PC-9 (cell line): ENCODE results near the gene CRABP2. TPM values are rescaled to one million over a fixed set of nuclear protein-coding genes. Genes with fewer than 3 reads are reported as not detected.
A peak's percentile ranks its signal among the peaks of the same experiment; 100 is the strongest.

Source experiments
- BruUV-seq: library from RNA; stranded (reverse); fragments of 400-500 nt; replicated peaks from 2 replicates; lab custom pipeline; 2021; lab: Mats Ljungman, UMichigan
- CTCF ChIA-PET: fragments of 300-600 bp; sonication (Branson Sonifier 250); formaldehyde crosslinking; loops from one replicate; lab custom pipeline; 2022; ENCODE audit warnings: antibody characterized with exemption; lab: Charles Lee
- POLR2A ChIA-PET: fragments of 300-600 bp; sonication (Branson Sonifier 250); formaldehyde crosslinking; loops from one replicate; lab custom pipeline; 2022; ENCODE audit warnings: antibody characterized with exemption; ENCODE audit not compliant: unreplicated experiment; lab: Charles Lee
- DNase-seq, 2 experiments: peaks; one replicate each; pipeline versions ENCODE4 v3.0.0 to v3.0.0-alpha.2; 2015 to 2022; ENCODE audit warnings: mixed read lengths in 1 of 2
- H2AFZ ChIP-seq: fragments of 200-600 bp; sonication (generic); 2 replicates; pipeline ENCODE4 v1.8.1; 2017; ENCODE audit warnings: antibody characterized with exemption
- H3F3A ChIP-seq: fragments of 200-600 bp; sonication (generic); 2 replicates; pipeline ENCODE4 v1.8.1; 2017; ENCODE audit warnings: antibody characterized with exemption, mild to moderate bottlenecking, low read depth; ENCODE audit not compliant: insufficient read depth
- H3K27ac ChIP-seq: fragments of 200-600 bp; sonication (generic); 2 replicates; pipeline ENCODE4 v1.6.1; 2016; ENCODE audit warnings: mixed run types
- H3K27me3 ChIP-seq: fragments of 200-600 bp; sonication (generic); 2 replicates; pipeline ENCODE4 v1.6.1; 2016; ENCODE audit warnings: low read depth, mixed run types; ENCODE audit not compliant: insufficient read depth
- H3K36me3 ChIP-seq: fragments of 200-600 bp; sonication (generic); 2 replicates; pipeline ENCODE4 v1.6.1; 2016; ENCODE audit warnings: low read depth, mixed run types
- H3K4me1 ChIP-seq: fragments of 200-600 bp; sonication (generic); replicated peaks from 2 replicates; pipeline ENCODE4 v1.6.1; 2016; ENCODE audit warnings: mixed run types; ENCODE audit not compliant: insufficient read depth
- H3K4me2 ChIP-seq: fragments of 200-600 bp; sonication (generic); 2 replicates; pipeline ENCODE4 v1.6.1; 2017; ENCODE audit warnings: mixed run types
- H3K4me3 ChIP-seq: fragments of 200-600 bp; sonication (generic); 2 replicates; pipeline ENCODE4 v1.6.1; 2016; ENCODE audit warnings: mixed run types
- H3K79me2 ChIP-seq: fragments of 200-600 bp; sonication (generic); 2 replicates; pipeline ENCODE4 v1.6.1; 2017; ENCODE audit warnings: low read depth, mixed run types
- H3K9me2 ChIP-seq: fragments of 200-600 bp; sonication (generic); 2 replicates; pipeline ENCODE4 v1.8.1; 2017; ENCODE audit warnings: mild to moderate bottlenecking; ENCODE audit not compliant: insufficient read depth
- H3K9me3 ChIP-seq: fragments of 200-600 bp; sonication (generic); 2 replicates; pipeline ENCODE4 v1.8.1; 2016; ENCODE audit warnings: low read depth; ENCODE audit not compliant: insufficient read depth
- H4K20me1 ChIP-seq: fragments of 200-600 bp; sonication (generic); 2 replicates; pipeline ENCODE4 v1.8.1; 2017; ENCODE audit not compliant: insufficient read depth
- EZH2 ChIP-seq: fragments of 200-600 bp; sonication (generic); IDR thresholded peaks from 2 replicates; pipeline ENCODE4 v1.8.0; 2017; ENCODE audit warnings: antibody characterized with exemption, low read depth
- intact Hi-C: fragments of 100-400 bp; cut with micrococcal nuclease; formaldehyde crosslinking; loops from one replicate; pipeline ENCODE4 v1.10.0; 2022; ENCODE audit not compliant: unreplicated experiment
- total RNA-seq: library from RNA; stranded (reverse); gene quantifications from 2 replicates; pipeline ENCODE4 v1.2.3, GENCODE V29; 2021
- TF ChIP-seq, protein P1 (sequence below): fragments of 200-600 bp; sonication (generic); conservative IDR thresholded peaks from 2 replicates; pipeline ENCODE4 v1.6.1; 2017; ENCODE audit warnings: mixed run types, antibody characterized with exemption, mild to moderate bottlenecking, moderate library complexity

CRABP2 gene
- total RNA-seq, 1 experiment from 2014 or later: 142 TPM

DNA sequence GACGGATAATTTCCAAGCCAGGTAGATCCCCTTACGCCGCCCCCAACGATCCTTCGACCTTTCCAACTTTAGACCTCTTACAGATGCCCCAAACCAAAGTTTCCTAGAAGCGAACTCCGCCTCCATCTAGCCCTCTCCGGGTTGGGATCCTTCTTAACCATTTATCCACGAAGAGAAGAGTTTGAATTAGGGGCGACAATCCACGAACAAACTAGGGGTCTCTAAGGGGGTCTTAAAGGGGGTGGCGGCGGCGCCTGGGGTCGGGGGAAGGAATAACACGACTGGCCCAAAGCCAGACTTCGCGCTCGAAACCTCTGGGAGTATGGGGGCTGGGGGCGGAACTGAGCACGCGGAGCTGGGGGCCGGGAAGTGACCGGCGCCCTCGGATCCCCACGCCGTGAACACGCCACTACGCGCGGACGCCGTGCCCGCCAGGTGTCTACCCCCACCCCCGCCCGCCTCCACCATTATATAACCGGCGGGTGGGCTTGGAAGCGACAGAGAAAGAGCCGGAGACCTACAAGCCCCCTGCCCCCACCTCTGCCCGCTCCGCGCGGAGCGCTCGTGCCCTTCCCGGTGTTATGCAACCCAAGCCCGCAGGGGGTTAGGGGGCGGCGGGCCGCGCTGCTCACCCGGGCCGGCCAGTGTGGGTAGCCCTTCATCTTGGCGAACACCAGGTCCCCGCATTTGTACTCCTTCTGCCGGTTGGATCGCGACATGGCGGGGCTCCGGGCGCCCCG lies 45.5 kb upstream of the CRABP2 start:
- H3K4me1 ChIP-seq: peaks cover 28% of the 10 kb centered on the region
- POLR2A ChIA-PET: interaction anchor here (0.7 kb wide), 1 partner anchor 25 kb away, joined by 3 read pairs; no protein-coding TSS in a partner anchor

DNA sequence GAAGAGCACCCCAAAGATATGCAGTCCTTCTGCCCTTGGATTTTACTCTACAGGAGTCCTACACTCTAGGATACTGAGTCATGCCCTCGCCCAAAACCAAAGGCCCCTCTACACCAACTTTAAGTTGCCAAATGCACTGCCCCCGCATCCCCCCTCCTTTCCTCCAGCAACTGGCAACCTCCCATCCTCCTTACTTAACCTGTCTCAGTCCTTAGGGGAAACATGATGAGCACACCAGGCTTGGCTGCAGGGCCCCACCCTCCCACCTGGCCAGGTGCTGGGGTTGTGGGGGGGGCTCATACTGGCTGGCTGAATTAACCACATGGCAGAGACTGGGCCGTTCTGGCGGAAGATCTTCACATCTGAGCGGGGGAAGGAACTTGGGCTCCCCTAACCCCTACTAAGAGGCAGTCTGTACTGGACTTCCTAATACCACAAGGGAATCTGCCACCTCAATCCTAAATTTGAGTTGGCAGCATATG lies 44.8 kb upstream of the CRABP2 start:
- no peak for TF ChIP-seq EZH2
- TF ChIP-seq, protein P1, sequence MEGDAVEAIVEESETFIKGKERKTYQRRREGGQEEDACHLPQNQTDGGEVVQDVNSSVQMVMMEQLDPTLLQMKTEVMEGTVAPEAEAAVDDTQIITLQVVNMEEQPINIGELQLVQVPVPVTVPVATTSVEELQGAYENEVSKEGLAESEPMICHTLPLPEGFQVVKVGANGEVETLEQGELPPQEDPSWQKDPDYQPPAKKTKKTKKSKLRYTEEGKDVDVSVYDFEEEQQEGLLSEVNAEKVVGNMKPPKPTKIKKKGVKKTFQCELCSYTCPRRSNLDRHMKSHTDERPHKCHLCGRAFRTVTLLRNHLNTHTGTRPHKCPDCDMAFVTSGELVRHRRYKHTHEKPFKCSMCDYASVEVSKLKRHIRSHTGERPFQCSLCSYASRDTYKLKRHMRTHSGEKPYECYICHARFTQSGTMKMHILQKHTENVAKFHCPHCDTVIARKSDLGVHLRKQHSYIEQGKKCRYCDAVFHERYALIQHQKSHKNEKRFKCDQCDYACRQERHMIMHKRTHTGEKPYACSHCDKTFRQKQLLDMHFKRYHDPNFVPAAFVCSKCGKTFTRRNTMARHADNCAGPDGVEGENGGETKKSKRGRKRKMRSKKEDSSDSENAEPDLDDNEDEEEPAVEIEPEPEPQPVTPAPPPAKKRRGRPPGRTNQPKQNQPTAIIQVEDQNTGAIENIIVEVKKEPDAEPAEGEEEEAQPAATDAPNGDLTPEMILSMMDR: no peak
- Histone ChIP-seq H3F3A (peaks cover 61% of the 10 kb centered on the region), H4K20me1 (peaks cover 10% of the 10 kb centered on the region), H3K36me3 (peaks cover 20% of the 10 kb centered on the region), H3K4me1 (peaks cover 34% of the 10 kb centered on the region), H3K4me2 (peak overlapping the region; percentile 100), H3K9me3 (no peaks in the 10 kb centered on the region), H3K27ac (peak overlapping the region; percentile 93), H3K9me2 (no peaks in the 10 kb centered on the region), H3K27me3 (no peaks in the 10 kb centered on the region), H3K4me3 (peak overlapping the region; percentile 95), H2AFZ (0 out of 2 replicates have a peak overlapping the region, but pooled peaks have one; percentile 64), H3K79me2 (peaks cover 86% of the 10 kb centered on the region)
- POLR2A ChIA-PET: no interaction called here
- CTCF ChIA-PET: interaction anchor here (0.6 kb wide), 1 partner anchor 15 kb away, joined by 4 read pairs; no protein-coding TSS in a partner anchor
- peak; percentile 67 to 69 for DNase-seq
- no TSS peak for BruUV-seq
- intact Hi-C loops: loop anchor here (2.0 kb wide), 1 partner anchor 57 kb away; no protein-coding TSS in a partner anchor

More for the DNA sequence above, 45.5 kb upstream of the CRABP2 start:
- H3K9me3 ChIP-seq: no peaks in the 10 kb centered on the region
- intact Hi-C loops: loop anchor here (1.0 to 2.0 kb wide), 4 partner anchors 10 to 58 kb away; partner anchors contain the start of genes ISG20L2, METTL25B, MRPL24 and PRCC
- CTCF ChIA-PET: interaction anchor here (0.8 kb wide), 1 partner anchor 108 kb away, joined by 3 read pairs; the partner anchor contains the start of gene INSRR
- 0 out of 2 replicates have a peak overlapping the region, but pooled peaks have one; percentile 64 for H2AFZ ChIP-seq
- H4K20me1 ChIP-seq: peaks cover 4% of the 10 kb centered on the region
- H3K79me2 ChIP-seq: peaks cover 79% of the 10 kb centered on the region
- peak in 1 of 2 experiments; percentile 45 for DNase-seq
- no peaks in the 10 kb centered on the region for H3K9me2 ChIP-seq
- H3K27me3 ChIP-seq: no peaks in the 10 kb centered on the region
- H3K27ac ChIP-seq: peak overlapping the region; percentile 93
- peak overlapping the region; percentile 100 for H3K4me2 ChIP-seq
- H3F3A ChIP-seq: peaks cover 55% of the 10 kb centered on the region
- TSS peak; percentile 13 for BruUV-seq
- peak overlapping the region; percentile 95 for H3K4me3 ChIP-seq
- H3K36me3 ChIP-seq: peaks cover 15% of the 10 kb centered on the region; the same call in 1 of the 2 replicates
- no peak for TF ChIP-seq EZH2
- TF ChIP-seq, protein P1: no peak

DNA sequence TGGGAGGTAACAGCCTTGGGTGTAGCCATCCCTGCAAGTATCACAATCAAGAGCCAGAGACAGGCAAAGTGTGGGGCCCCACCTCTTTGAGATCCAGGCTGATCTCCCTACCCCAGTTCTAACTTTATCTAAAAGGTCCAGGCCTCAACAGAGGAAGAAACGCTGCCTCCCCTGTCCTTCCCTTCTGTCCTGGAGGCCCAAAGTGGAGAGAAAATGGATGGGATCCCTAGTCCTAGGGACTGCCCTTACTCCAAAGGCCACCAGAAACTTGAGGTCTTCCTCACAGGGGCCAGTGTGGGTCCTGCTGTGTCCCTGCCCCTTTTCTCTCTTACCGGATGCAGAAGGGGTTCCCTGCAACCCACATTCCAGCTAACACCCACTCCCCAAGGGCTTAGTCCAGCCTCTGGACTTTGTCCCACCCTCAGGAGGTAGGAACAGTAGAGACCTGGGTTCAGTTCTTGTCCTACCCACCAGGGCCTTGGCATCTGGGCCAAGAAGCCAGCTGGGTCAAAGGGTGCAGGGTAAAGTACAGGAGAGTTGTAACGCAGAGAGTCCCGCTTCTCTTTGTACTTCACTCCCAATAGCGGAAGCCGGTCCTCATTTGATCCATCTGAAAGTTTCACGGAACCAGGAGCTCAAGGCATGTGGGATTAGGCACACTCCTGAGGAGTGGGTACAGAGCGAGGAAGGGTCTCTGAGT lies 44.2 kb upstream of the CRABP2 start:
- no peak overlapping the region for H2AFZ ChIP-seq
- H3K4me3 ChIP-seq: peak overlapping the region; percentile 95
- peak overlapping the region; percentile 93 for H3K27ac ChIP-seq
- no peaks in the 10 kb centered on the region for H3K9me3 ChIP-seq
- ChIA-PET POLR2A (no interaction called here), CTCF (interaction anchor here (0.6 kb wide), 1 partner anchor 15 kb away, joined by 4 read pairs; no protein-coding TSS in a partner anchor)
- intact Hi-C loops: loop anchor here (2.0 kb wide), 1 partner anchor 57 kb away; no protein-coding TSS in a partner anchor
- no peak for TF ChIP-seq EZH2
- TF ChIP-seq, protein P1: no peak
- peaks cover 92% of the 10 kb centered on the region for H3K79me2 ChIP-seq
- BruUV-seq: no TSS peak
- no peaks in the 10 kb centered on the region for H3K9me2 ChIP-seq
- peaks cover 16% of the 10 kb centered on the region for H4K20me1 ChIP-seq
- H3K36me3 ChIP-seq: peaks cover 26% of the 10 kb centered on the region
- DNase-seq: peak in 1 of 2 experiments; percentile 17
- peaks cover 68% of the 10 kb centered on the region for H3F3A ChIP-seq
- H3K4me1 ChIP-seq: peaks cover 35% of the 10 kb centered on the region
- no peaks in the 10 kb centered on the region for H3K27me3 ChIP-seq
- H3K4me2 ChIP-seq: peak overlapping the region; percentile 100
